HG03039 (cell line): ENCODE measurements around the gene FAM174C.

Experiments
- ATAC-seq: cut with Tn5 transposase; IDR thresholded peaks from one replicate; pipeline ENCODE4 v1.9.1; 2021; ENCODE audit warnings: mild to moderate bottlenecking, moderate library complexity; ENCODE audit not compliant: unreplicated experiment

Gene FAM174C

DNA sequence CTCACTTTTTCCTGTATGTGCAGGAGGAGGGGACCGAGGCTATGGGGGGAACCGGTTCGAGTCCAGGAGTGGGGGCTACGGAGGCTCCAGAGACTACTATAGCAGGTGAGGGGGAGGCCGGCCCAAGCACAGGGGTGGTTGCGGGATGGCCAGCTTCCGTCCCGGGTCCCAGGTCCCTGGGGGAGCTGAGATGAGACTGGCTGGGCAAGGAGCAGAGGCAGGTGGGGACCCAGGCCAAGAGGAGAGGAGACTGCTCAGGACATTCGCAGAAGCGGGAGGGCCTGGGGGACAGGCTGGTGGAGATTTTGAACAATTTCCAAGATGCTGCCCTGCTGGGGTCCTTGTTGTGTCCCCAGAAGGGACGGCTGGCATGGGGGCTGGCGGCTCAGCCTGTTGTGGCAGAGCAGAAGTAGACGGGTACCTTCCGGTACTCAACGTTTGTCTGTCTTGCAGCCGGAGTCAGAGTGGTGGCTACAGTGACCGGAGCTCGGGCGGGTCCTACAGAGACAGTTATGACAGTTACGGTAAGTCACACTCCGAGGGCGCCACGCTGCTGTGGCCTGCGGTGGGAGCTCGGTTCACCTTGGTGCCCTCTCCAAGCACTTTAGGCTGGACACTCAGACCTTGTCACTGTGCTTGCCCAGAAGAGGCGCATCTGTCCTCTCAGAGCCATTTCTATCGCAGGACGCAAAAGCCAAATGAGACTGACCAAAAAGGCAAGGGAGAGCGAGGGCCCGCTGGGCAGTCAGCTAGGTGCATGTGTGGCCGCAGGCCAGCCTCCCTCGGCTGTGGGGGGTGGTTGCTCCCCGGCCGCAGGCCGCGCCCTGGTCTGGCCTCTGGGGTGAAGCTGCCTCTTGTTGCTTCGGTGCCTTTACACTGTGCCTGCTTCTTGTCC lies 3.6 kb upstream of the FAM174C start:
- no peak for ATAC-seq

DNA sequence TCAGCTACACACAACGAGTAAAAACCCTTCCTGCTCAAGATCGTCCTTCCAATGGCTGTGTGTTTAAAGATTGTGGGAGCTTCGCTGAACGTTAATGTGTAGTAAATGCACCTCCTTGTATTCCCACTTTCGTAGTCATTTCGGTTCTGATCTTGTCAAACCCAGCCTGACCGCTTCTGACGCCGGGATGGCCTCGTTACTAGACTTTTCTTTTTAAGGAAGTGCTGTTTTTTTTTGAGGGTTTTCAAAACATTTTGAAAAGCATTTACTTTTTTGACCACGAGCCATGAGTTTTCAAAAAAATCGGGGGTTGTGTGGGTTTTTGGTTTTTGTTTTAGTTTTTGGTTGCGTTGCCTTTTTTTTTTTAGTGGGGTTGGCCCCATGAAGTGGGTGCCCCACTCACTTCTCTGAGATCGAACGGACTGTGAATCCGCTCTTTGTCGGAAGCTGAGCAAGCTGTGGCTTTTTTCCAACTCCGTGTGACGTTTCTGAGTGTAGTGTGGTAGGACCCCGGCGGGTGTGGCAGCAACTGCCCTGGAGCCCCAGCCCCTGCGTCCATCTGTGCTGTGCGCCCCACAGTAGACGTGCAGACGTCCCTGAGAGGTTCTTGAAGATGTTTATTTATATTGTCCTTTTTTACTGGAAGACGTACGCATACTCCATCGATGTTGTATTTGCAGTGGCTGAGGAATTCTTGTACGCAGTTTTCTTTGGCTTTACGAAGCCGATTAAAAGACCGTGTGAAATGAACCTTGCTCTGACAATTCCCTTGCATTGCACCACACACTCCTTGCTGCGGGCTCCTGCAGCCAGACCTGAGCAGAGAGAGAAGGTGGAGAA lies 2.7 kb upstream of the FAM174C start:
- ATAC-seq, result no peak

DNA sequence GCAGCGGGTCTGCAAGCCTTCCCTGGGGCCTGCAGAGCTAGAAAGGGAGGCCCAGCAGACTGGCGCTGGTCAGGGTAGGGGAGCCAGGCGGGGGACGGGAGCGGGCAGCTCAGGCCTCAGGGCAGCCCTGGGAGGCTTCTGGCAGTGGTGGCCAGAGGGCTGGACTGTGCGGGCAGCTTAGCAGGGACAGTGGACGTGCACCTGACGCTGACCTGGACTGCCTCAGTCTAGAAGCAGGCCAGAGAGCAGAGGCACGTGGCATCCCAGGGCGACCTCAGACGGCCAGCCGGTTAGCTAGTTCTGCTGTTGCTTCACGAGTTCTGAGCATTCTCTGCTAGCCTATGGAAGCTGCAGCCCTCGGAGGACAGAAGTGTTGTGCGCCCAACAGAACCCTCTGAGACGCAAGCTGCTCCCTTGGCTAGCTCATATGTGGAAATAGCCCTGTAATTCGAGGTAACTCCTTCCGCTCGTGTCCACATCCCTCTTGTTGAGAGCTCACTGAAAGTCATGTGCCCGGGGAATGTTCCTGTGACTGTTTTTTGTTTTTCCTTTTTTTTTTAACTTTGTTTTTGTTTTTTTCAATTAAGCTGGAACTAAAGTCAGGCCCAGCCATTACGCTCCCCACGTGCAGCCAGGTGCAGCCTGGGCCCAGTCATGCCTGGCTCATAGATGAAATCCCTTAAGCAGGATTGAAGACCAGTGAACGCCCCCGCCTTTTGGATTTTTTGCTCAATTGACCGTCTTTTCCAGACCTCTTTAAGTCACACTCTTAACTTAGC lies 1.9 kb upstream of the FAM174C start:
- no peak for ATAC-seq

DNA sequence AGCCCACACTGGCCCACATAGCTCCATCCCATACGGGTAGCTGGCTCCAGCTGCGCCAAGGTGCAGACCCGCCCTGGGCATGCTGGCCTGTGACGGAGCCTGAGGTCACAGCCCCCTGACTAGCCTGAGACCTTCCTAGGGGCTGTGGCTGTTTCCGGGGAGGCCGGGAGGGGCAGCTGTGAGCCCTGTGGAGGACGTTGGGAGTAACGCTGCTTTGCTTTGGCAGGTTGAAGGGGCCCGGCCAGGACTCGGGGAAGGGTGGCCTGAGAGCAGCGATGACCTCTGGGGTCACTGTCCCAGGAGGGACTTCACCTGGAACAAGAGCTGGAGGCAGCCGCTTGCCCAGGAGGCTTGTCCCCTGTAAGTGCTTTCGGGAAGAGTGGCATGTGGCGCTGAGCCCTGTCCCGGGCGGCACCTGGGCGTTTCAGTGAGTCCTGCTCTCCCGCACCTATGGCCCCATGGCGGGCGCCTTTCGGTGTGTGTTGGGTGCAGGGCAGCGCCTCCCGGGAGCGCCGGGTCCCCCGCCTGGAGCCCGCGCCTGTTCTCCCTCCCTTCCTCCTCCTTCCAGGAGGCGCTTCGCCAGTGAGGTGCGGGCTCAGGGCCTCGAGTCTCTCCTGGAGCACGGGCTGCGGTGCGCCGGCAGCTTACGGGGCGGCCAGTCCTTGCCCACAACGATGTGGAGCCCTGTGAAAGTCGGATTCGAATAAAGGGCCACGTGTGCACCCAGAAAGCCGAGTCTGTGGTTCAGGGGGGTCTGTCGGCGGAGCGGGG lies 1.1 kb upstream of the FAM174C start:
- ATAC-seq, result no peak

DNA sequence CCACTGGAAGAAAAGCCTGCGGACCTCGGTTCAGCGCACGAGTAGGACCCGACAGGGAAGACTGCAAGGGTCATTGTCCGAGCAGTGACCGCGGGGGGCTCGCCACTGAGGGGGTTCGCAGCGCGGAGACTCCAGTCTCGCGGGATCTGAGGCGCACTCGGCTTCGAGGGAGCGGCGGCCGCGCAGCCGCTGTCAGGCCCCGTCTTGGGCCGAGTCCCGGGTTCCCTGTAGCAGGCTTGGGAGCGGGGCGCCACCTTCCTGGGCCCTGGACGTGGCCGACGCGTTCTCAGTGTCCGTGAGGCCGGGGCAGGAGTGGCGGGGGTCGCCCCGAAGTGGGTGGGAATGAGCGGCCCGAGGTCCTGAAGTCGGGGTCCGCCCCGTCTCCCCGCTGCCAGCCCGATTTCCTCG lies 474 bp upstream of the FAM174C start:
- ATAC-seq, result no peak

DNA sequence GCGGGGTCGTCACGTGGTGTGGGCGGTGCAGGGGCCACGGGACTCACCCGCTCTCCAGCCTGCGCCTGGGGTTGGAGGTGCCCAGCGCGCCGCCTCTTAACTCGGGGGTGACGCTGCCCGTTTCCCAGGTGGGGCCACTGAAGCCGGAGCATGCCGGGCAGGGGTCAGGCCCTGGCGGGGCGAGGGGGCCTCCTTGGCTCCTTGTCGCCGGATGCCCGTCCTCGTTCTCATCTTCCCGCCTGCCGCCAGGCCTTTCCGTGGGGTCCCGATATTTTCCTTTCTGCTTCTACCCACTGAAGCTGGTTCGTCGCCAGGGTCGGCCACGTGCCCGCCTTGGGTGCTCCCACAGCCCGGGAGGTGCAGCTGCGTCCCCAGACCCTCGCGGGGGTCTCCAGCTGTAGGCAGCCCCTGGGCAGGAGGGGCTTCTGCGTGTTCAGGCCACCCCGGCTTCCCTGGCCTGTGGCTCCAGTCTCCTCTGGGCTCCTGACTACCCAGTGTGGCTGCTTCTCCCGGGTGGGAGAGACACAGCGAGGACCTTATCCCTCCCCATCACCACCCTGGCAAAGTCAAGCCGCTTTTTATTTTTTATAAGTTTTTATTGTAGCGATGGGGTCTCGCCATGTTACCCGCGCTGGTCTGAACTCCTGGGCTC lies 772 bp downstream of the FAM174C start:
- ATAC-seq, result no peak

DNA sequence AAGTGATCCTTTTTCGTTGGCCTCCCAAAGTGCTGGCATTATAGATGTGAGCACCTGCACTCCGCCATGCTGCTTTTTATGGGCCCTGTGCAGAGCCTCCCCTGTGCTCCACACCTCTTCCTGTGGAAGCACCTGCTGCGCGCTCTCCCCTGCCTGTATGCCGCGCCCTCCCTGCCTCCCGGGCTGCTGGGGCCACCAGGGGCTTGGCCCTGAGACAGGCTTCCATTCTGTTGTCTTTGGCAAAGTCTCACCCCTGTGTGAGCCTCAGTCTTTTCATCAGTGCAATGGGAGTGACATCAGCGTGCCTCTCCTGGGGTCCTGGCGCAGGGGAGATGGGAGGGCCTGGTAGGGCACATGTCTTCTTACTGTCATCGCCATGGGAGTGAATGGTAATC lies 1.3 kb downstream of the FAM174C start:
- no peak for ATAC-seq

DNA sequence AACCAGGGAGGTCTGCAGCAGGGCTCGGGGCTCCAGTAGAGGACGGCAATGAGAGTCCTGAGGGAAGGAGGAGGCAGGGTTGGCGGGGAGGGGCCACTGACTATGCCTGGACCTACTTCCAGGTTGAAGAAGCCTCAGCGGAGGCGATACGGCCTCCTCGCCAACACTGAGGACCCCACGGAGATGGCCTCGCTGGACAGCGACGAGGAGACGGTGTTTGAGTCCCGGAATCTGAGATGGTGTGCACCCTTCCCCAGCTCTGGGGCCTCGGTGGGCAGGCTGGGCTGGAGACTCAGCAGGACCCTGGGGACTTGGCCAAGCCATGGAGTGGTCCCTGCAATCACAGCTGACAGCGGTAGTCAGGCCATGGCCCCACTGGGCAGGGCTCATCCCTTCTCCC lies 1.7 kb downstream of the FAM174C start:
- no peak for ATAC-seq

DNA sequence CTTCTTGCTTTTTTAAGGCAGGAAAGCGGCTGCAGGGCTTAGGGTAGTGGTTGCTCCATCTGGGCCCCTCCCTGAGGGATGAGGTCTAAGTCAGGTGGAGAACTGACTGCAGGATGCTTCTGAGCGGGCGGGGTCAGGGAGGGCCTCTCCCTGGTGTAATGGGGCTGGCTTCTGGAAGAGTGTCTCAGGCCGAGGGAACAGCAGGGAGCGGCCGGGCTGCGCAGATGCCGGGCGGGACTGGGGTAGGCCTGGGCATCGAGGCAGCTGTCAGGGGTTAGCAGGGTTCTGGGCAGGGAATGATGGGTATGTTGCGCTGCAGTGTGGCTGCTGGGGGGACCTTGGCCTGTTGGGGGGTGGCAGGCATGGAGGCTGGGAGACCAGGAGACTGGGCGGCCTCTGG lies 2.7 kb downstream of the FAM174C start:
- no peak for ATAC-seq

DNA sequence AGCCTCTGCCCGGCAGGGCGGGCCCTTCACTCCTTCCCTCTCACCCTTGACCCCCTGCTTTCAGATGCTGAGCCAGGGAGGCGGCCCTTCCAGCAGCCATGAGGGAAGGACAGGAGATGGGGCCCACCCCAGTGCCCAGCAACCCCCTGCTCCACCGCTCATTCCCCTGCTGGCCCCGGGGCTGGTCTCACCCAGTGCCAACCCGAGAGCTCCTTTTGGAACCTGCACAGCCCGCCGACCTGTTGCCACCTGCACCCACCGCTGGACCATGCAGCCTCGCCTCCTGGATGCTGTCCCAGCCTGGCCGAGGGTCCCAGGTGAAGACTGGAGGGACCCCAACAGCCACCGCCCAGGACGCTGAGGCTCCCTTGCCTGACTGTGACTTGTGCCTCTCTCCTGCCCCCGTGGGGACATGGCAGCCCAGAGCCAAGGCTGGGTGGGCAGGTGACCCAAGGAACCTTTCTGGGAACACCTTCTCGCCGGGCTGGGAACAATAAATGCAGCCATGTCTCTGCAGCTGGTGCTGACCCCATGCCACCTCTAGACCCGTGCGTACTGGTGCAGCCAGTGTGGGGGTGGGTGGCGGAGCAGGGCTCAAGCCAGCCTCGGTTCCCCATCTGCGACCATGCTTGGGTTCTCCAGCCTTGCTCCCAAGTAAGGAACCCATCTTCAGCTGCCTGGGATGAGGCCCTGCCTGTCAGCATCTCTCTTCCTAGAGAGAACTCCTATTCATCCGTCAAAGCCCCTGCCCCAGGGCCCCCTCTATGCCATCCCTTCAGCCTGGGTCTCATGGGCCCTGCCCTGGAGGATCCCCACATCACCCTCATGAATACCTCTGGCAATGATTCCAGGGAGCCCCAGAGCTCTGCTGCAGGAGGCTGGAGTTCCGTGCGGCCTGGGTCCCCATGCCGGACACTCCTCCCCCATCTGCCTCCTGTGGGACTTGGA lies 3.7 kb downstream of the FAM174C start:
- ATAC-seq, result no peak

DNA sequence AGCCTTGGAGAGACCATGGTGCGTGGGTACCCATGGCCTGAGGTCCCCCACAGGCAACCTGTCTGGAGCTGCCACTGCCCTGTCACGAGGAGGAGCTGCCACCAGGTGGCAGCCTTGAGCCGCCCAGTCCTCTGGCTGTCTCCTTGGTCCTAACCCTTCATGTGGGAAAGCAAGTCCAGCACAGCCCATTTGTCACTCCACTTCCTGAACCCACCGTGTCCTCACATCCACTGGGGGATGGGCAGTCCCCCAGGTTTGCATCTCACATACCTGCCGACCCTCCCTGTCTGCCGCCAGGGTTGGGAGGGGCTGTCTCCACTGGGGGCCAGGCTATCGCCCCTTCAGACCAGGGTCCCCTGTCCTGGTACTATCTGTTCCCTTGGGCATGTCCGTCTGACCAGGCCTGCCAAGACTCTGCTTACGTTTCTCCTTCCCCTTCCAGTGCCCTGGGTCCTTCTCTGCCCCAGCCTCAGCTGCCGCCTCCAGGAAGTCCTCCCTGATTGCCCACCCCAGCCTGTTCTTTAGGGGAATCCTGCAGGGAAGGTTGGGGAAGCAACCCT lies 4.5 kb downstream of the FAM174C start:
- ATAC-seq, result no peak

DNA sequence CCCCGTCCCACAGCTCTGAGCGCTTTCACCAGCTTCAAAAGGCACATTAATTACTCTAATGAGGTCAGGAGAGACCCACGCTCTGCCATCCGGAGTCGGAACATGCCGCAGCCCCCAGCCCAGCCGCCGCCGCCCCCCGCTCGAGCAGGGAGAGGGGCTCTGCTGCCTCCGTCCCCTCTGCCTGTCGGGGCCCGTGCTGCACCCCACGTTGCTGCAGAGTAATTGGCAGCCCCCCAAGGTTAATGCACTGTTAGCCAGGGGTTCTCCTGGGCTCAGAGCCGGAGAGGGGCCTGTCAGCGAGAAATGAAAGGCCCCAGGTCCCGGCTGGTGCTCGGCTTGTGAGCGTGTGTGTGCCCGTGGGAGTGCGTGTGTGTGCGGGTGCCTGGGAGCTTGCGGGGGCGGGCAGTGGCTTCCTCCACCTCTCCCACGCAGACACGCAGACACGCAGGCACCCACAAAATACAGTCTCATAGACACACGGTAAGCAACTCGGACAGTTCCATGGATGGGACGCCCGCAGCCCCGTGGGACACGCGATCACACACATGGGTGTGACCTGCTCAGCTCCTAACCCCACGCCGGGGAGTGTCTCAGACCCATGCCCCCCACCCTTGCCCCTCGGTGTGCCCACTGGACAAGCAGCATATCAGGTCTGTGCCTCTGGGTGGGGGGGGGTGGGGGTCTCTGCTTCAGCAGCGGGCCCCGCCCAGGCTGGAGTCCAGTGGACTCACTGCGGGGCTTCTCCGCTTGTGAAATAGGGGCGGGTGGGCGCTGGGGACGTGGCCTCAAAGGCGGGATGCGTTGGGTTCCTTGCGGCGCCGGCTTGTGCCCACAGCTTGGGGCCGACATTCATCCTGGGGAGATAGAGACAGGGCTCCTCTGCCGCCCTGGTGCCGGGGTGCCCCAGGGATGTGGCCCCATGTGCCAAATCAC lies 5.6 kb downstream of the FAM174C start:
- ATAC-seq, result no peak

DNA sequence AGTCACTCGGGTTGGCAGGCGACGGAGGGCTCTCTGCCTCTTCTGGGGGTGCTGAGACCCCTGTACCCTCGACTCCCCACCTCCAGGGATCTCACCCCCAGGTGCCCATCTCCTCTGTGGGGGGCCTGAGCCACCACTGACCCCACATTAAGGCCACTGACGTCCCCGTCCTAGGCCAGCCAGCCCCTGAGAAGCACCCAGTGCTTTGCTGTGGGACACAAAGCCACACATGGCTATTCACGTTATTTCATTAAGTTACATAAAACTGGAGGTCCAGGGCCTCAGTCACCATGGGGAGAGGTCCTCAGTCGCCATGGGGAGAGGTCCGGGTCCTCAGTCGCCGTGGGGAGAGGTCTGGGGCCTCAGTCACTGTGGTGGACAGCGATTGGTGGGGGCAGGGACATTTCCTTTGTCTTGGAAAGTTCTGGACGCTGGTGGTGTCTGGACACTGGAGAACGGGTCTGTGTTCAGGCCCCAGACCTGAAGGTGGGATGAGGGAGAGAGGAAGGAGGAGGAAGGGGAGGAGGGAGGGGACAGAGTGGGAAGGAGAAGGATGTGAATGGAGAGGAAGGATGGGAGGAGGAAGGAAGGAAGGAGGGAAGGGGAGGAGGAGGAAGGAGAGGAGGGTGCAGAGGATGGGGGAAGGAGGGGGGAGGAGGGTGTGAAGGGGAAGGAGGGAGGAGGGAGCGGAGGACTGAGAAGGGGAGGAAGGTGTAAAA lies 6.4 kb downstream of the FAM174C start:
- ATAC-seq, result no peak

DNA sequence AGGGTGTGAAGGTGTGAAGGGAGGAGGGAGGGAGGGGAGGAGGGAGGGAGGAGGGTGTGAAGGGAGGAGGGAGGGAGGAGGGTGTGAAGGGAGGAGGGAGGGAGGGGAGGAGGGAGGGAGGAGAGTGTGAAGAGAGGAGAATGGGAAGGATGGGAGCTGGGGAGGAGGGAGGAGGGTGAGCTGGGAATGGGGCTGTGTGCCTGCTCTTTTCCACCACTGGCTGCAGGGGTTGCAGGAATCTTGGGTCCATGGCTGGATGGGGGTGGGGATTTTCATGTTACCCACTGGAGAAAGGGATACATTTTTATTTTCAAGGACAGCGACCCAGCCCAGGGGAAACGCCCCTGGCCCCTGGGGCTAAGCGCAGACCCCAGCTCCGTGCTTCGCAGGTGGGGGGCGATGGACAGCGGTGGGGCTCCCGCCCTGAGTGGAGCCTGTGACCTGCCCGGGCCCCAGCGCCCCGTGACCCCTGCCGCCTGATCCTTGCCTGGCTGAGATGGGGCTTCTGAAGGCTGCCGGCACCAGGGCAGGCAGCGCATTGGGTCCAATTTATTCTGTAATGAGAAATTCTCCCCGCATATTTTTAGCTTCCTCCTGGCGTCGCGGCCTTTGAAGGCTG lies 7.4 kb downstream of the FAM174C start:
- no peak for ATAC-seq

DNA sequence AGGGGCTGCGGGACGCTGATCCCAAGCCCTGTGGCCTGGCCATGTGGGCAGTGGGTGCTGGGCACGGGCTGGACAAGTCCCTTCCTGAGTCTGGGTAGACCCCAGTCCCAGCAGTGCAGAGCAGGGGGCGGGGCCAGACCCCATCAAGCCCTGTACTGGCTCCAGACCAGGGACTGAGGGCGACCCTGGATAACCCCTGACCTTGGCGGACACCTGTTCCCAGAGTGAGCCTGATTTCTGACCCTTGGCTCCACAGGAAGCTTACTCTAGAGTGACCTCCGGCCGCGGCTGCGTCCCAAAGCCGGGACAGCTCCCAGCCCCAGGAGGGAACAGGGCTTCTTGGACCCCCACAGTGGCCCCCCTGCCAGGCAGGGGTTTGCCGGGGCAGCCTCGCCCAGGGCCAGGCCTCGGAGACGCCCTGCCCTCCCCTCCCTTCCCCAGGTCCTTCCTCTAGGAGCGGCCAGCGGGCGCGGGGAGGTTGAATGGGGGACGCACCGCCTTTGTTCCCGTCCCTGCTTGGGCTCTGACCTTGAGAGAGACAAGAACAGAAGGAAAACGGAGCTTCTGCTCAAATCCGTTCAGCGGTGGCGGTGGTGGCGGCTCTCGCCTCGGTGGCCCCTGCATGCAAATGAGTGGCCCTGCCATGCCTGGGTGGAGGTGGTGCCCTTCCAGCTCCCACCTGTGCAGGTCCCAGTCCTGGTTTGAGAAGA lies 8.0 kb downstream of the FAM174C start:
- no peak for ATAC-seq

DNA sequence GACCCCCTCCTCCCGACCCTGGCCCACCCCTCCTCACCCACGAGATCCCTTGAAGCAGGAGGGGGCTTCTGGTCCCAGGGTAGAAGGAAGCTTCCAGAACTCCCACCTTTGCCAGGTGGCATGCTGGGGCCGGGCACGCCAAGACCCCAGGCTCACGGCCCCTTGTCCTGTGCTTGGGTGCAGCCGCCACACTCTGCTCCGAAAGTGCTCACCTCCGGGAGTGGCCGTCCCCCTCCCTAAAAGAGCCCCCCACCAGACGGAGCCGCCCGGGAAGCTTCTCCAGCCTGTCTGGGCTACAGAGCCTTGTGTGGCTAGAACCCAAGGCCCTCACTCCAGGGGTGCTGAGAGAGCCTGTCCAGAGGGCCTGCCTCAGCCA lies 8.6 kb downstream of the FAM174C start:
- ATAC-seq, result no peak
